ENCODE results near the gene UNCX.

GRCh38 chr7:1204460-1205140 lies 28.1 kb upstream of the UNCX start:
- no peak for TF ChIP-seq CTCF (IDR thresholded peaks at IDR 0.05)
- TF ChIP-seq POLR2A (IDR thresholded peaks at IDR 0.05) = no peak

Data from testis (tissue), 2 donors.